ENCODE measurements around the gene GJA4. TPM values are rescaled to one million over a fixed set of nuclear protein-coding genes. Genes with fewer than 3 reads are reported as not detected.
"Not testable (repeated sequence)": the region's sequence is repeated elsewhere in the genome, so short reads cannot be mapped to it uniquely, and the experiment has no call there.

Gene GJA4
- total and polyA plus RNA-seq, 7 donors, result 0.60 to 14.7 (median 7.2) TPM; not detected in 1

DNA sequence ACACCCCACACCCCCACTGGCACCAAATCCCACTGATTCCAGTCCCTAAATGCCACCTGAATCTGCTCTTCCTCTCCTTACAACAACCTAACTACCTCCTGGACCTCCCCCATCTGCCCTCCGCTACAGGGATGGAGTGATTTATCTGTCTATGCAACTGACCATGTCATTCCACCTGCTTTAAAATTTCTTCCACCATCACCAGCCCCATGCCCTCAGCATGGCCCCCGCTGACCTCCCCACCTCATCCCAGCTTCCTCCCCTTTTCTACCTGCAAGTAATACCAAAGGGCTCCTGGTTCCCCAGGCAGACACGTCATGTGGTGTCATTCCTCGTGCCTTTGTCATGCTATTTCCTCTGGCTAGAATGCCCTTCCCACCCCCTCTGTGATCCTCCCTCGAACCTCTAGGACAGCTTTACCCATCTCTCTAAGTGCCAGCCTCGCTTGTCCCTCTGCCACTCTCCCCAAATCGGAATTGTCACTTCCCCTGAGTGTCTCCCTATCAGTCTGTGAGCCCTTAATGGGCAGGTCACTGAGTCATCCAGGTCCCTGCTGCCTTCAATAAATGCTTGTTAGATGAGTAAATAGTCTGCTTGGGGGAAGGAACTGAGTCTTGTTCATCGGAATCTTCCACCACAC, 29.5 kb upstream of the GJA4 start:
- TF ChIP-seq, protein P1, sequence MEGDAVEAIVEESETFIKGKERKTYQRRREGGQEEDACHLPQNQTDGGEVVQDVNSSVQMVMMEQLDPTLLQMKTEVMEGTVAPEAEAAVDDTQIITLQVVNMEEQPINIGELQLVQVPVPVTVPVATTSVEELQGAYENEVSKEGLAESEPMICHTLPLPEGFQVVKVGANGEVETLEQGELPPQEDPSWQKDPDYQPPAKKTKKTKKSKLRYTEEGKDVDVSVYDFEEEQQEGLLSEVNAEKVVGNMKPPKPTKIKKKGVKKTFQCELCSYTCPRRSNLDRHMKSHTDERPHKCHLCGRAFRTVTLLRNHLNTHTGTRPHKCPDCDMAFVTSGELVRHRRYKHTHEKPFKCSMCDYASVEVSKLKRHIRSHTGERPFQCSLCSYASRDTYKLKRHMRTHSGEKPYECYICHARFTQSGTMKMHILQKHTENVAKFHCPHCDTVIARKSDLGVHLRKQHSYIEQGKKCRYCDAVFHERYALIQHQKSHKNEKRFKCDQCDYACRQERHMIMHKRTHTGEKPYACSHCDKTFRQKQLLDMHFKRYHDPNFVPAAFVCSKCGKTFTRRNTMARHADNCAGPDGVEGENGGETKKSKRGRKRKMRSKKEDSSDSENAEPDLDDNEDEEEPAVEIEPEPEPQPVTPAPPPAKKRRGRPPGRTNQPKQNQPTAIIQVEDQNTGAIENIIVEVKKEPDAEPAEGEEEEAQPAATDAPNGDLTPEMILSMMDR (IDR thresholded peaks at IDR 0.05), result no peak
- TF ChIP-seq POLR2A (IDR thresholded peaks at IDR 0.05) (no peak), POLR2AphosphoS5 (IDR thresholded peaks at IDR 0.05) (no peak), EP300 (IDR thresholded peaks at IDR 0.05) (no peak)
- no peak overlapping the region for H3K4me3 ChIP-seq
- 35 to 52% methylated on average over 8 of the region's 8 CpGs for WGBS, 2 donors
- no peak overlapping the region for H3K27ac ChIP-seq
- intact Hi-C loops (cut with DNase I), result no loop called here
- no peak for DNase-seq
- no peaks in the 10 kb centered on the region for H3K4me1 ChIP-seq
- H3K27me3 ChIP-seq, result peaks cover 0 to 4% (median 0%) of the 10 kb centered on the region in 3 donors
- no peaks in the 10 kb centered on the region for H3K9me3 ChIP-seq
- H3K36me3 ChIP-seq, result no peaks in the 10 kb centered on the region

DNA sequence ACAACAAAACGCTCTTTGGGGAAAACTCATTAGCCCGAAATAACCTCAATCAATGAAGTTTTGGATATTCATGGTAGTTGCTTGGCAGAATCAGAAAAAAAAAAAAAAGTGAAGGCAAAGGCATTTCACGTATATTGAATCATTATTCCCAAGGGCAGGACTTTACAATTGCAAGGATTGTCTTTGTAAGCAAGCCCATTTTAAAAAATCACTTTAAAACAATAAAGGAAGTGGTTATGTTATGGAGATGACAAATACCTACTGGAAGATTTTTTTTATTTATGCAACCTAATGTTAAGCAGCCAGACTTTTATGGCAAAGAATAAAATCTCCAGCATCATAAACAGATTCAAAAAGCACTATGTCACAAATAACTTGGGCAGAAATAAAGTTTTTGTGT, 23.9 kb upstream of the GJA4 start:
- no peak overlapping the region for H3K27ac ChIP-seq
- no peak for TF ChIP-seq EP300 (IDR thresholded peaks at IDR 0.05)
- no peak for TF ChIP-seq POLR2A (IDR thresholded peaks at IDR 0.05)
- no peak for TF ChIP-seq POLR2AphosphoS5 (IDR thresholded peaks at IDR 0.05)
- TF ChIP-seq, protein P1 (IDR thresholded peaks at IDR 0.05), result no peak
- H3K27me3 ChIP-seq, result peaks cover 0 to 4% (median 0%) of the 10 kb centered on the region in 3 donors
- intact Hi-C loops (cut with DNase I), result no loop called here
- H3K36me3 ChIP-seq, result no peaks in the 10 kb centered on the region
- WGBS, 2 donors, result 85% methylated on average over 3 of the region's 3 CpGs
- no peaks in the 10 kb centered on the region for H3K4me1 ChIP-seq
- H3K4me3 ChIP-seq, result no peak overlapping the region
- no peaks in the 10 kb centered on the region for H3K9me3 ChIP-seq
- DNase-seq, result no peak

DNA sequence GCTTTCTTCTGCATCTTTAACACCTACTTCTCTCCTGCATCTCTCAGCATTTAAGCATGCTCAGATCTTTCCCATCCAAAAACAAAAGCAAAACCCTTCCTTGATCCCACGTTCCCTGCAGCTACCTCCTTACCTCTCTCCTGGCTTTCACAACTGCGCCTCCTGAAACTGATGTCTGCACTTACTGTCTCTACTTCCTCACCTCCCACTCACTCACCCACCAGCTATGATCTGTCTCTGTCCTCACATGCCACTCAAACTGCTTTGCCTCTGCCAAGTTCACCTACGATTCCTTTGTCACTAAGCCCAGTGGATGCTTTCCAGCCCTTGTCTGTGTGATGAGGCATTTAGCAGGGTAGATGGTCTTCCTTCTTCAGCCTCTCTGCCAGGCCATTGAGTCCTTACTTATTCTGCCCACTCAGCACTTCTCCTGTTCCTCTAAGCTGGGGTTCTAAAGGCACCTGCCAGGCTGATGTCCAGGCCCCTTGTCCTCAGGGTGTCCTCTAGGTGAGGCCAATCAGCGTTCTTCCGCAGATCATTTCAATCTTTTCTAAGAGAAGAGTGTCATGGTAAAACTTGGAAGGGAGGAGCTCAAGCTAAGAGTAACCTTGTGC, 21.8 kb upstream of the GJA4 start:
- Histone ChIP-seq H3K36me3 (no peaks in the 10 kb centered on the region), H3K27me3 (peaks cover 0 to 4% (median 0%) of the 10 kb centered on the region in 3 donors), H3K4me1 (no peaks in the 10 kb centered on the region), H3K9me3 (no peaks in the 10 kb centered on the region), H3K4me3 (no peak overlapping the region), H3K27ac (no peak overlapping the region)
- intact Hi-C loops (cut with DNase I), result no loop called here
- no peak for DNase-seq
- 88% methylated on average over 5 of the region's 5 CpGs for WGBS, 2 donors
- TF ChIP-seq, protein P1 (IDR thresholded peaks at IDR 0.05), result no peak

DNA sequence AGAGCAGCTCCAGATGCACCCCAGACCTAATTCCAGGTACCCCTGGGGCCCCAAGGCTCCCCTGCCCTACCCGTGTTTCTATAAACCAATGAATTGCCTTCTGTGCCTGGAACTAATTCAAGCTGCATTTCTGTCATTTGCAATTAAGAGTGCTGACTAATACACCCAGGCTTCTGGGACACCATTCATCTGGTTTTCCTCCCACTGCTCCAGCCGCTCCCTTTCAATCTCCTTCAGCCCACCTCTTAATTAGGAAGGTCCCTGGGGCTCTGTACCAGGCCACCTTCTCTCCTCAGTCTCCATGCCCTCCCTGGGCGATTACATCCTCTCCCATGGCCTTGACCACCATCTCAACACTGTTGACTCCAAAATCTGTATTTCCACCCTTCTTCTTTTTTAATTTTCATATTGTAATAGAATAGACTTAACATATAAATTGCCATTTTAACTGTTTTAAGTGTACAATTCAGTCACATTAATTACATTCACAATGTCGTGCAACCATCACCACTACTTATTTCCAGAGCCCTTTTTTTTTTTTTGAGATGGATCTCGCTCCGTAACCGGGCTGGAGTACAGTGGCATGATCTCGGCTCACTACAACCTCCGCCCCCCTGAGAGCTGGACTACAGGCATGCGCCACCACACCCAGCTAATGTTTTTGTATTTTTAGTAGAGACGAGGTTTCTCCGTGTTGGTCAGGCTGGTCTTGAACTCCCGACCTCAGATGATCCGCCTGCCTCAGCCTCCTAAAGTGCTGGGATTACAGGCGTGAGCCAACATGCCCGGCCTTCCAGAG, 21.0 kb upstream of the GJA4 start:
- H3K4me1 ChIP-seq, result no peaks in the 10 kb centered on the region
- H3K9me3 ChIP-seq, result no peaks in the 10 kb centered on the region
- intact Hi-C loops (cut with DNase I), result no loop called here
- H3K27me3 ChIP-seq, result peaks cover 0 to 7% (median 0%) of the 10 kb centered on the region in 3 donors
- 90 to 92% methylated on average over 16 of the region's 16 CpGs for WGBS, 2 donors
- TF ChIP-seq POLR2A (IDR thresholded peaks at IDR 0.05), result no peak
- no peak for TF ChIP-seq EP300 (IDR thresholded peaks at IDR 0.05)
- no peak for TF ChIP-seq POLR2AphosphoS5 (IDR thresholded peaks at IDR 0.05)
- TF ChIP-seq, protein P1 (IDR thresholded peaks at IDR 0.05), result no peak
- no peak overlapping the region for H3K4me3 ChIP-seq
- H3K27ac ChIP-seq, result no peak overlapping the region
- DNase-seq, result no peak
- H3K36me3 ChIP-seq, result no peaks in the 10 kb centered on the region

DNA sequence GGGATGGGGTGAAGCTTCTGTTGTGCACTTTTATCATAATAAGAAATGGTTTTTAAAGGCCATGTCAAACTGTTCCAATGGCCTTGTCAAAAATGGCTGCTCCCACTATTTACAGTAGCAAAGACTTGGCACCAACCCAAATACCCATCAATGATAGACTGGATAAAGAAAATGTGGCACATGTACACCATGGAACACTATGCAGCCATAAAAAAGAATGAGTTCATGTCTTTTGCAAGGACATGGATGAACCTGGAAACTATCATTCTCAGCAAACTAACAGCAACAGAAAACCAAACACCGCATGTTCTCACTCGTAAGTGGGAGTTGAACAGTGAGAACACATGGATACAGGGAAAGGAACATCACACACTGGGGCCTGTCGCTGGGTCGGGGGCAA, 19.7 kb upstream of the GJA4 start:
- H3K4me3 ChIP-seq; H3K4me1 ChIP-seq; H3K27ac ChIP-seq; H3K36me3 ChIP-seq; H3K9me3 ChIP-seq; DNase-seq; intact Hi-C loops (cut with DNase I): not testable (repeated sequence)
- H3K27me3 ChIP-seq, result peaks cover 0 to 14% (median 0%) of the 10 kb centered on the region in 3 donors
- WGBS, 2 donors, result 84 to 95% methylated on average over 4 of the region's 4 CpGs

Measured in sigmoid colon (tissue), 7 donors.